Measurements from ENCODE around the gene PRSS50.
"Not testable (repeated sequence)": the region's sequence is repeated elsewhere in the genome, so short reads cannot be mapped to it uniquely, and the experiment has no call there.

PRSS50 gene

GRCh38 chr3:46759239-46760167 lies 41.8 kb upstream of the PRSS50 start:
- no peaks in the 10 kb centered on the region for H3K79me2 ChIP-seq (ENCODE audit: low read length)
- no peaks in the 10 kb centered on the region for H3F3A ChIP-seq (ENCODE audit: insufficient read depth, low read length)
- no peaks in the 10 kb centered on the region for H3K4me1 ChIP-seq (ENCODE audit: low read length)
- no peaks in the 10 kb centered on the region for H3K9me2 ChIP-seq (replicated peaks; ENCODE audit: insufficient read depth, low read length)
- H3K36me3 ChIP-seq (replicated peaks; ENCODE audit: insufficient read depth, low read length) = no peaks in the 10 kb centered on the region
- H2AFZ ChIP-seq (ENCODE audit: low read length) = no peak overlapping the region
- no peak overlapping the region for H3K27ac ChIP-seq (ENCODE audit: low read length)
- no peak overlapping the region for H3K4me3 ChIP-seq (ENCODE audit: low read length)
- no peaks in the 10 kb centered on the region for H4K20me1 ChIP-seq (ENCODE audit: insufficient read depth, low read length)
- DNase-seq = no peak
- no peak overlapping the region for H3K9ac ChIP-seq (ENCODE audit: low read length)
- no peak overlapping the region for H3K4me2 ChIP-seq (ENCODE audit: low read depth, low read length)
- TF ChIP-seq EZH2phosphoT487 (IDR thresholded peaks at IDR 0.05; ENCODE audit: low read length) = no peak
- no peak for TF ChIP-seq CTCF (IDR thresholded peaks at IDR 0.05; ENCODE audit: low read length)
- TF ChIP-seq EZH2 (optimal IDR thresholded peaks at IDR 0.05; ENCODE audit: low read depth, low read length) = no peak
- no peaks in the 10 kb centered on the region for H3K9me3 ChIP-seq (replicated peaks; ENCODE audit: insufficient read depth, low read length)
- no peaks in the 10 kb centered on the region for H3K27me3 ChIP-seq (replicated peaks; ENCODE audit: insufficient read depth, low read length)

- Histone ChIP-seq H3K4me2 (ENCODE audit: low read depth, low read length) (no peak overlapping the region), H2AFZ (ENCODE audit: low read length) (no peak overlapping the region), H3K9me2 (replicated peaks; ENCODE audit: insufficient read depth, low read length) (no peaks in the 10 kb centered on the region), H3K27me3 (replicated peaks; ENCODE audit: insufficient read depth, low read length) (no peaks in the 10 kb centered on the region), H3K9ac (ENCODE audit: low read length) (no peak overlapping the region), H3K36me3 (replicated peaks; ENCODE audit: insufficient read depth, low read length) (no peaks in the 10 kb centered on the region), H3F3A (ENCODE audit: insufficient read depth, low read length) (no peaks in the 10 kb centered on the region), H3K9me3 (replicated peaks; ENCODE audit: insufficient read depth, low read length) (no peaks in the 10 kb centered on the region), H3K4me3 (ENCODE audit: low read length) (no peak overlapping the region), H4K20me1 (ENCODE audit: insufficient read depth, low read length) (no peaks in the 10 kb centered on the region), H3K27ac (ENCODE audit: low read length) (no peak overlapping the region), H3K4me1 (ENCODE audit: low read length) (peaks cover 11% of the 10 kb centered on the region), H3K79me2 (ENCODE audit: low read length) (no peaks in the 10 kb centered on the region)
- no peak for DNase-seq
- no peak for TF ChIP-seq CTCF (IDR thresholded peaks at IDR 0.05; ENCODE audit: low read length)
- TF ChIP-seq EZH2phosphoT487 (IDR thresholded peaks at IDR 0.05; ENCODE audit: low read length) = no peak
- TF ChIP-seq EZH2 (optimal IDR thresholded peaks at IDR 0.05; ENCODE audit: low read depth, low read length) = no peak
Observed at GRCh38 chr3:46756642-46757041, 39.0 kb upstream of the PRSS50 start.

GRCh38 chr3:46755646-46756045 lies 38.0 kb upstream of the PRSS50 start:
- H2AFZ ChIP-seq (ENCODE audit: low read length) = no peak overlapping the region
- DNase-seq = no peak
- peaks cover 11% of the 10 kb centered on the region for H3K4me1 ChIP-seq (ENCODE audit: low read length)
- no peak for TF ChIP-seq CTCF (IDR thresholded peaks at IDR 0.05; ENCODE audit: low read length)
- TF ChIP-seq EZH2phosphoT487 (IDR thresholded peaks at IDR 0.05; ENCODE audit: low read length) = no peak
- TF ChIP-seq EZH2 (optimal IDR thresholded peaks at IDR 0.05; ENCODE audit: low read depth, low read length) = no peak
- no peaks in the 10 kb centered on the region for H3K27me3 ChIP-seq (replicated peaks; ENCODE audit: insufficient read depth, low read length)
- H3K4me2 ChIP-seq (ENCODE audit: low read depth, low read length) = no peak overlapping the region
- H3K4me3 ChIP-seq (ENCODE audit: low read length) = no peak overlapping the region
- no peaks in the 10 kb centered on the region for H3K36me3 ChIP-seq (replicated peaks; ENCODE audit: insufficient read depth, low read length)
- no peak overlapping the region for H3K9ac ChIP-seq (ENCODE audit: low read length)
- no peaks in the 10 kb centered on the region for H3F3A ChIP-seq (ENCODE audit: insufficient read depth, low read length)
- no peak overlapping the region for H3K27ac ChIP-seq (ENCODE audit: low read length)
- no peaks in the 10 kb centered on the region for H4K20me1 ChIP-seq (ENCODE audit: insufficient read depth, low read length)
- no peaks in the 10 kb centered on the region for H3K9me3 ChIP-seq (replicated peaks; ENCODE audit: insufficient read depth, low read length)
- H3K9me2 ChIP-seq (replicated peaks; ENCODE audit: insufficient read depth, low read length) = no peaks in the 10 kb centered on the region
- H3K79me2 ChIP-seq (ENCODE audit: low read length) = no peaks in the 10 kb centered on the region

- H3K4me3 ChIP-seq (ENCODE audit: low read length); H3K9ac ChIP-seq (ENCODE audit: low read length); H2AFZ ChIP-seq (ENCODE audit: low read length); H3F3A ChIP-seq (ENCODE audit: insufficient read depth, low read length); H3K9me3 ChIP-seq (replicated peaks; ENCODE audit: insufficient read depth, low read length); H3K36me3 ChIP-seq (replicated peaks; ENCODE audit: insufficient read depth, low read length); H3K9me2 ChIP-seq (replicated peaks; ENCODE audit: insufficient read depth, low read length); H3K27me3 ChIP-seq (replicated peaks; ENCODE audit: insufficient read depth, low read length); H4K20me1 ChIP-seq (ENCODE audit: insufficient read depth, low read length); H3K79me2 ChIP-seq (ENCODE audit: low read length): not testable (repeated sequence)
- Histone ChIP-seq H3K27ac (ENCODE audit: low read length) (peak overlapping the region; percentile 43; the same call in 1 of the 2 replicates), H3K4me2 (ENCODE audit: low read depth, low read length) (0 out of 2 replicates have a peak overlapping the region, but pooled peaks have one; percentile 16), H3K4me1 (ENCODE audit: low read length) (peaks cover 11% of the 10 kb centered on the region)
- DNase-seq = peak; percentile 91
Observed at GRCh38 chr3:46753127-46753526, 35.5 kb upstream of the PRSS50 start.
